LNCaP clone FGC (cell line): Measurements from ENCODE around the gene SLC35C1.
"Not testable (repeated sequence)": the region's sequence is repeated elsewhere in the genome, so short reads cannot be mapped to it uniquely, and the experiment has no call there.

Source experiments
- DNase-seq: peaks from one replicate; pipeline ENCODE4 v3.0.0-alpha.2; 2011; ENCODE audit warnings: low read depth
- H3K4me3 ChIP-seq: 2 replicates; pipeline ENCODE4 v1.5.1; 2011; ENCODE audit warnings: mild to moderate bottlenecking, low read depth, low read length, control low read depth
- TF ChIP-seq, protein P1 (sequence below): IDR thresholded peaks from 2 replicates; pipeline ENCODE4 v1.5.1; 2012; ENCODE audit warnings: mild to moderate bottlenecking; ENCODE audit not compliant: control insufficient read depth, insufficient read depth; ENCODE audit errors: extremely low read depth

SLC35C1 gene

DNA sequence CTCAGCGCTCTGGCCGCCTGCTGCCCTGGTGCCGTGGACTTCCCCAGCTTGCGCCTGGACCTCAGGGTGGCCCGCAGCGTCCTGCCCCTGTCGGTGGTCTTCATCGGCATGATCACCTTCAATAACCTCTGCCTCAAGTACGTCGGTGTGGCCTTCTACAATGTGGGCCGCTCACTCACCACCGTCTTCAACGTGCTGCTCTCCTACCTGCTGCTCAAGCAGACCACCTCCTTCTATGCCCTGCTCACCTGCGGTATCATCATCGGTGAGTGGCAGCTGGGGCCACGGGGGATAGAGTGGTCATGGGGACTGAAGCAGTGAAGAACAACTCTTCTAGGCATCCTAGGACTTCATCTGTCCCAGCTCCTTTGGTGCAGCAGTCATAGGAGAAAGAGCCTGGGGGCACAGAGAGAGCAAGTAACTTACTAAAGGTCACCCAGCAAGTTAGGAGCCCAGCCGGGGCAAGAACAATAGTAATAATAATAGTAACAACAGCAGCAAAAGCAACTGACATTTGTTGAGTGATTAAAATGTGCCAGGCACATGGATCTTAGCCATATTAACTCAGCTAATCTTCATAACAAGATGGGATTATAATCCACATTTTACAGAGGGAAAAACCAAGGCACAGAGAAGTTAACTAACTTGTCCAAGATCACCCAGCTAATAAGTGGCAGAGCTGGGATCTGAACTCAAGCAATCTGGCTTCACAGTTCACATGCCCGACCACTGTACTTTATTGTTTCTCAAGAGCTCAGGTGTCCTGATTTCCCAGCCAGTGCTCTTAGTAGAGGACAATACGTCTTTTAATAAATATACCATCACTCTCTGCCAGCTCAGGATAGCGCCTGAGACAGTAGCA, 1.4 kb downstream of the SLC35C1 start:
- H3K4me3 ChIP-seq: peak overlapping the region; percentile 84
- TF ChIP-seq, protein P1, sequence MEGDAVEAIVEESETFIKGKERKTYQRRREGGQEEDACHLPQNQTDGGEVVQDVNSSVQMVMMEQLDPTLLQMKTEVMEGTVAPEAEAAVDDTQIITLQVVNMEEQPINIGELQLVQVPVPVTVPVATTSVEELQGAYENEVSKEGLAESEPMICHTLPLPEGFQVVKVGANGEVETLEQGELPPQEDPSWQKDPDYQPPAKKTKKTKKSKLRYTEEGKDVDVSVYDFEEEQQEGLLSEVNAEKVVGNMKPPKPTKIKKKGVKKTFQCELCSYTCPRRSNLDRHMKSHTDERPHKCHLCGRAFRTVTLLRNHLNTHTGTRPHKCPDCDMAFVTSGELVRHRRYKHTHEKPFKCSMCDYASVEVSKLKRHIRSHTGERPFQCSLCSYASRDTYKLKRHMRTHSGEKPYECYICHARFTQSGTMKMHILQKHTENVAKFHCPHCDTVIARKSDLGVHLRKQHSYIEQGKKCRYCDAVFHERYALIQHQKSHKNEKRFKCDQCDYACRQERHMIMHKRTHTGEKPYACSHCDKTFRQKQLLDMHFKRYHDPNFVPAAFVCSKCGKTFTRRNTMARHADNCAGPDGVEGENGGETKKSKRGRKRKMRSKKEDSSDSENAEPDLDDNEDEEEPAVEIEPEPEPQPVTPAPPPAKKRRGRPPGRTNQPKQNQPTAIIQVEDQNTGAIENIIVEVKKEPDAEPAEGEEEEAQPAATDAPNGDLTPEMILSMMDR: no peak

DNA sequence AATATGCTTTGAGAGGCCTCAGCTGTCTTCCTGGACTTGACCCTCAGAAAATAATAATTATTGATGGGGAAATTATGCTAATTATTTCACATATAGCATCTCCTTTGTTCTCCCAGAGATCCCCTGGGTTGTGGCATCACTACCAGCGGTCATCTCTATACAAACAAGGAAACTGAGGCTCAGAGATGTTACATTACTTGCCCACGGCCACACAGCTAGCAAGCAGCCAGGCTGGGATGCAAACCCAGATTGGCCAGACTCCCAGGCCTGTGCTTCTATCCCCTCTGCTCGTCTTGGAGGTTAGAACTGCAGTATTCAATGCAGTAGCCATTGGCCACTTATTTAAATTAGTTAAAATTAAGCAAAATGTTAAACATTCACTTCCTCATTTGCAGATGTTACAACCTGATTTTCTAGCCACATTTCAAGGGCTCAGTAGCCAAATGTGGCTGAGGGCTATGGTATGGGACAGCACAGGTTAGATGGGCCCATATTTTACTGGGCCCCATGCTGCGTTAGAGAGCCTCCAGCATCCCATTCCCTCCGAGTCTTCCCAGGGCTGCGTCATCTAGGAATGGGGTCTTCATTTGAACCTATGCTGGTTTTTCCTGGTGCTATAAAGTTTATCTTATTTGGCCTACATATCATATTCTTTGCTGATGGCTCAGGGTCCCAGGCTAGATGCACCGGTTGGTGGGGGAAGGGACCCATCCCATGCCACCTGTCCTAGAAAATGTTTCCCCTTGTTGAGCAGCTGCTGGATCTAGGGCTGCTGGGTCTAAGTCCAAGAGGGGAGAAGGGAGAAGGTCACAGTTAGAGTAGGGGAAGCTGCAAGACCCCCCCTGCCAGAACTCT, 2.2 kb downstream of the SLC35C1 start:
- DNase-seq: no peak
- TF ChIP-seq, protein P1: no peak
- no peak overlapping the region for H3K4me3 ChIP-seq

More for the DNA sequence above, 1.4 kb downstream of the SLC35C1 start:
- DNase-seq: no peak

DNA sequence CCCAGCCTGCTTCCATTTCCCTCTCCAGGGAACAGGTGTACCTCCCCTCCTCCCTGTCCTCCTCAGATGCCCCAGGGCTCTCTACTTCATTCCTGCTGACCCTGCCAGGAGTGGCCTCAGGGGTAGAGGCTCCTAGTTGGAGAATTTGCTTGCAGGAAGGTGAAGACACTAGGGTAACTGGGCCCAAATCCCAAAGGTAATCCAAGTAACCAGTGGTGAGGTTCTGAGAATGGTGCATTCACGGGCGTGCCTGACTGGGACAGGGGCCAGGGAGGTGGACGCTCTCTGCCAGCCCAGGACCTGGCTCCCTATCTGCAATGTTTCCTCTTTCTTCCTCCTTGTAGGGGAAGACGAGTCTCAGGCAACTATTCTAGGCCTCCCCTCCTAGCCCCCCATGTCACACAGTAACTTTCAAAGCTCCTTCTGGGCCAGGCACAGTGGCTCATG, 2.9 kb downstream of the SLC35C1 start:
- TF ChIP-seq, protein P1: no peak
- H3K4me3 ChIP-seq: no peak overlapping the region

DNA sequence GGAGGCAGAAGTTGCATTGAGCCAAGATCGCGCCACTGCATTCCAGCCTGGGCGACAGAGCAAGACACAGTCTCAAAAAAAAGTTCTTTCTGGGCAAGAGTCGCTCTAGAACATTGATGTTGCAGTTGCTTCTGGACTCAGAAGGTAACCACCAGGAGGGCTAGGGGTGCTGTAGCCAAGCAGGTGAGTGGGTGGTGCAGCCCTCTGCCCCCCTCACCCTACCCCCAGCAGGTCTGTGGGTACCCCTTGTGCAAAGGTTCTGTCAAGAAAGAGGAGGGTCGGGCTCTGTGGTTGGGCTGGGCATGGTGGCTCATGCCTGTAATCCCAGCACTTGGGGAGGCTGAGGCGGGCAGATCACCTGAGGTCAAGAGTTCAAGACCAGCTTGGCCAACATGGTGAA, 3.5 kb downstream of the SLC35C1 start:
- DNase-seq, H3K4me3 ChIP-seq: not testable (repeated sequence)

More for the DNA sequence above, 2.9 kb downstream of the SLC35C1 start:
- DNase-seq: no peak

DNA sequence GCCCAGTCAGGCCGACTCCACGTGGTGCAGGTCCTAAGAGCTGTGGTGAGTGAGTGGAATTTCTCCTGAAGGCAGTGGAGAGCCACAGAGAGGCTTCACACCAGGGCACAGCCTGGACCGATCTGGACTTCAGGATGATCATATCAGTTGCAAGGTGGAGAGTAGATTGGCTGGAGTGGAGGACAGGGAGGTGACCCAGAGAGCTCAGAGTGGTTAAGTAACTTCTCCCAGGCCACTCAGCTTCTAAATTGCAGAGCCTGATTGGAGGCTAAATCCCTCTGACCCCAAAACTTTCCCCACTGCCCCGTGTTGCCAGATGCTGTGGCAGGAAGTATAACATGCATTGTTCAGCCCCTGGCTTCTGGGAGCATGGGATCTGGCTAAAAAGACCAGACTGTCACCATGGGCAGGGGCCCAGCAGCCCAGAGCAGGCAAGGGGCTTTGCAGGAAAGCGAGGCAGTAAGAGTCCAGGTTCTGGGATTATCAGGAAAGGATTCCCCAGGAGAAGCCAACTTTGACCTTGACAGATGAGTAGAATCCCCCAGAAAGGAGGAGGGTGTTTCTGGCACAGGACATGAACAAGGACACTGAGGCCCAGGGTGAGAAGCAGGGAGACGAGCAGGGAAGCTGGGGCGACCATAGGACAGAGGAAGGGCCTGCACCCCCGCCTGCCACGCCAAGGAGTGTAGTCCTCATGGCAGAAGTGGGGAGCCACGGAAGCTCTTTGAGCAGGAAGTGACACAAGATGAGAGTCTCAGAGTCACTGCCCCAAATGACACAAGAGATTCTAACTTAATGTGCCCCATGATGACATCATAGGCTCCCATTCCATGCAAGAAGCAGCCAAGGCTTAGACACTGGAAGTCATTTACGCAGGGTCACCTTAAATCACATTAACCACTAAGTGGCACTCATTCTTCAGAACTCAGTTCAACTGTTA, 4.8 kb downstream of the SLC35C1 start:
- no peak overlapping the region for H3K4me3 ChIP-seq
- no peak for DNase-seq
- TF ChIP-seq, protein P1: no peak

DNA sequence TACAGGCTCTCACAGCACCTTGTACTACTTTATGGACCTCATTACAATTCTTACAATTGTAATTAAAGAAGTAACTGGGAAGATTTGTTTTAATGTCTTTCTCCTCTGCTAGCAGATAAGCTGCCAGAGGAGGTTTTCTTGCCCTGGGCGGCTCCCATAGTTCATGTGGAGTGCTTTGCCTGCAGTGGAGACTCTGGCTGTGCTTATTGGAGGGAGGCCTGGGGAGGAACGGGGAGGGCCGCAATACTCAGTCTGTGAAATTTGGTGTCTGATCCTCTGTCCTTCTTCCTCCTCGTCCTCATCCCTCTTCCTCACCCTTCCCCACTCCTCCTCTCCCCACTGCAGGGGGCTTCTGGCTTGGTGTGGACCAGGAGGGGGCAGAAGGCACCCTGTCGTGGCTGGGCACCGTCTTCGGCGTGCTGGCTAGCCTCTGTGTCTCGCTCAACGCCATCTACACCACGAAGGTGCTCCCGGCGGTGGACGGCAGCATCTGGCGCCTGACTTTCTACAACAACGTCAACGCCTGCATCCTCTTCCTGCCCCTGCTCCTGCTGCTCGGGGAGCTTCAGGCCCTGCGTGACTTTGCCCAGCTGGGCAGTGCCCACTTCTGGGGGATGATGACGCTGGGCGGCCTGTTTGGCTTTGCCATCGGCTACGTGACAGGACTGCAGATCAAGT, 5.6 kb downstream of the SLC35C1 start:
- no peak overlapping the region for H3K4me3 ChIP-seq
- DNase-seq: no peak
- TF ChIP-seq, protein P1: no peak
